GM21528 (cell line): ENCODE measurements around the gene MRM3.
"Not testable (repeated sequence)": the region's sequence is repeated elsewhere in the genome, so short reads cannot be mapped to it uniquely, and the experiment has no call there.

Source experiments
- ATAC-seq: cut with Tn5 transposase; IDR thresholded peaks from one replicate; pipeline ENCODE4 v1.9.1; 2021; ENCODE audit warnings: mild to moderate bottlenecking, moderate library complexity; ENCODE audit not compliant: unreplicated experiment, low FRiP score

MRM3 gene

DNA sequence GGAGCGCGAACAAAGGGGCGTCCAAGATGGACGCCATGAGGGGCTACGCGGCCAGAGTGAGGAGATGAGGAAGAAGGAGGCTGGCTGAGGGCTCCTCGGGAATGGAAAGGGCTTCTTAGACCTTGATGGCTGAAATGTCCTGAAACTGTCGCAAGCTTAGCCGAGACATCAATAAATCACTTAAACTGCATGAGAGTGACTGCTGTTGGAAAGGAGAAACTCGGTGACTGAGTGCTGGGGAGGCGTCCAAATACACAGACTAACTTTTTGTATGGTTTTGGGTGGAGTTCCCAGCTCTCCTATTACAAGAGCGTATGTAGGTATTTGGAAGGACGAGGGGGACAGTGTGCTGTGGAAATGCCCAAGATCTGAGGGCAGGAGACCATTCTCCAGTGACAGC, 28.7 kb upstream of the MRM3 start:
- no peak for ATAC-seq

DNA sequence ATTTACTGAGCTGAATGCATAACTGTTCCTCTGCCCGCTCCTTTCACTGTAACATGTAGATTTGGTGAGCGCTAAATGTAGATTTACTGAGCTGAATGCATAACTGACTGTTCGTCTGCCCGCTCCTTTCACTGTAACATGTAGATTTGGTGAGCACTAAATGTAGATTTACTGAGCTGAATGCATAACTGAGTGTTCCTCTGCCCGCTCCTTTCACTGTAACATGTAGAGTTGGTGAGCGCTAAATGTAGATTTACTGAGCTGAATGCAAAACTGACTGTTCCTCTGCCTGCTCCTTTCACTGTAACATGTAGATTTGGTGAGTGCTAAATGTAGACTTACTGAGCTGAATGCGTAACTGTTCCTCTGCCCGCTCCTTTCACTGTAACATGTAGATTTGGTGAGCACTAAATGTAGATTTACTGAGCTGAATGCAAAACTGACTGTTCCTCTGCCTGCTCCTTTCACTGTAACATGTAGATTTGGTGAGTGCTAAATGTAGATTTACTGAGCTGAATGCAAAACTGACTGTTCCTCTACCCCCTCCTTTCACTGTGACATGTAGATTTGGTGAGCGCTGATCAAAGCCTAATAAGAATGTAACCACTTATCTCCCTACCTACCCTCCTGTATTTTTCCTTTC, 26.7 kb upstream of the MRM3 start:
- not testable (repeated sequence) for ATAC-seq

DNA sequence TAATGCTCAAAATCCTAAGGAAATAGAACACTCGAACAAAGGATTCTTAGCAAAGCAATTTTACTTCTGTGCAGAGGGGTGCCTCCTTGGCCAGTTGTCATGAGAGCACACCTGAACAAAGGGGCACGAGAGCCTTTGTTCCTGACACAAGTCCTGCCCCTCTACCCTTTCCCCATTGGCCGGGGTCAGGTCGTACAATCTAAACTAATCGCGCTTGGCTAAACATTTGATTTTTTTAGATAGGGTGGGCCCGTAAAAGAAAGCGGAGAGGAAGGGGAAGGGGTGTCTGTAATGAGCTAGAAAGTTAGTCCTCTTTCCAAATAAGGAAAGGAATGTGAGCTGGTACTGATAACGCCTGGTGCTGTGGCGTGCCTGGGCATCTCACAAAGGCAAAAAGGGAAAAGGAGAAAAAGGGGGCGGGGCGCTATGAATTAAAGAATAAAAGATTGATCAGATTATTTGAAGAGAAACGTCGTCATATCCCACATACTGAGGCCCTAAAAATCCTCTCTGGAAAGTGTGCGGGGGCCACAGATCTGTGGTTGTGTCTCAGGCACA, 26.1 kb upstream of the MRM3 start:
- ATAC-seq, result not testable (repeated sequence)

DNA sequence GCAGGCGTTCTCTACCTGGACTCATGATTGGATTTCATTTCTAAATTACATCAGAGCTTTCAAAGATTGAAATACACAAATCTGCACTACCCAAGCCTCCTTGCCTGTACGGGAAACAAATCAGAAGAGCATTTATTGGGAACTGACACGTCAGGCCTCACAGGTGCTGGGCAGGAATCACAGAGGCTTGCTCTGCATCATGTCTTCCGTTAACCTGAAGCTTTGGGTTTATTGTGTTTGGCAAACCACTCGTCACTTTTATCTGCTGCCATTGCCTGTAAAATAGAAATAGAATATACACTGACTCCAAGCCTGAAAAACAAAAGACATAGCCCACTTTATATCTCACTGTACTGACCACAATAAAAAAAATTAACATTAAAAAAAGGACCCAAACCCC, 22.2 kb upstream of the MRM3 start:
- ATAC-seq, result no peak

DNA sequence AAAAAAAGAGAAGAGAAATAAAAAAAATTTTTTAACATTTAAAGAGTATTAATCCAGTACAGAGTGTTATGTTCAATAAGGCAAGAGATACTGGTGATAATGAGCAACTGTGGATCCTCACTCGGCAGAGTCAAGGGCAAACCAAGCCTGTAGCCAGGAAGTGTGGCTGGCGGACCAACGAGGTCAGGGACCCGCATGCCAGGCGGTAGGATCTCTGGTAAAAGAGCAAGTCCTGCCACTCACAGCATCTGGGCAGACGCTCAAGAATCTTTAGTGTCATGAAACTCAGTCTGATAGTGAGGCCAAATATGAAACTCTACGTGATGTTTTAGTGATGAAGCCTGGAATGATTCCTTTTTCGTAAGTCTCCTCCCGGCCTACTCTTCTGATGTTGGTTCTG, 21.8 kb upstream of the MRM3 start:
- ATAC-seq, result no peak

DNA sequence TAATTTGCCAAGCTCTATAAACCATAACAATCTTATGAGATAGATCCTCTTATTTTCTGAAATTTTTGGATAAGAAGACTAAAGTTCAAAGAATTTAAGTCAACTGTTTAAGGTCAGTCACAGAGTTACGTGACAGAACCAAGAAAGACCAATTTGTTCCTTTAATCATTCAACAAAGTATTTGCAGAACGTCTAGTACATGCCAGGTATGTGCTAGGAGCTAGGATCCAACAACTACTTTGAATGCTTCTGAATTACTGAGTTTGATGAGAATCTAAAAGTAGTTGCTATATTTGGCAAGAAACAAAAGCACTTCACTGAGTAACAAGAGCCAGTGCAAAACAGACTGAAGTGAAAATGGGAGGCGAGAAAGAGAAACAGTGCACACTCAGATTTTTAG, 15.1 kb upstream of the MRM3 start:
- no peak for ATAC-seq

DNA sequence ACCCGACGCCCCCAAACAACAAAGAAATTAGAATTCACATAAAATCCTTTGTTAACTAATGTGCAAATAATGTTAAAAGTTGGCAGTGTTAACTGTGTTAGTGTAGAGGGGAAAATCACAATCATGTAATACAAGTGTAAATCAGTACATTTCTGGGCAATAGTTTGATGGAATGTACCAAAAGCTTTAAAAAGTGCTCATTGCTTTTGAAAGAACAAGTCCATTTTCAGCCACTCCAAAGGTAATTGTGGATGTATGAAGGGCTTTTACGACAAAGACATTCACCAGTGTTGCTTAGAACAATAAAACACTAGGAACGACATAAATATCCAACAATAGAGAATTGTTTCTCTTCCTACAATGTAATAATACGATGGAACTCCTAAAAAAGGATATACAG, 9.1 kb upstream of the MRM3 start:
- ATAC-seq, result no peak

DNA sequence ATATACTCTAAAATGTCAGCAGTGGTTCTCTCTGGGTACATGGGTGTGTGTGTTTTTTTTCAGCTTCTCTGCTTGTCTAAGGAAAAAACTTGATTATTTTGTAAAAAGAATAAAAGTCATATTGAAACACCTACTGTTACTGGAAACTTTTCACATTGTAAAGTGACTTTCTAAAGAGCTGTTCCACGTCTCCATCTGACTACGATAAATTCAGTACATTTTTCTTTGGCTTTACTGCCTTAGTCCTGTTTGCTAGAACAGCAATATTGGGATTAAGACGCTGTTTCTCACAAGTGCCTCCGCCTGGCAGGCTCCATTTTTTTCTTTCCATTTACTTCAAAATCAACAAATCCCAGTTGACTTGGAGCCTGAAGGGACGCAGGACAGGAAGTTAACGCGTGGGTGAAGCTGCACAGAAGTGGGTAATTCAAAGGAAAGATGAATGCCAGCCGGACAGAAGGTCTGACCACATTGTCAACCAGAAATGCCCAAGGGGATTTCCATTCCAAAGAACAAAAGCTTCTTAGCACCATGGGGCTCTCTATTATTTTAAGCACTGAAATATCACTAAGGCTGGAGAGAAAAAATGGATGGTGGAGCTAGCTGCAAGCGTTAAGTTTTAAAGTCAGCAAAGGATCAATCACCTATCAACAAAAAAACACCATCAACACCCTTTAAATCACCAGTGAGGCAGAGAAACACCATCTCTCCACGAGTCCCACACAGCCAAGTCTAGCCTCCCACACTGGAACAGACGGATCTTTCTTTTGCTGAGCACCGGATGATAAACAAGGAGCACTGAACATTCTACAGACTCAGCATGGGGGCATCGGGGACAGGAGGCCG, 8.5 kb upstream of the MRM3 start:
- no peak for ATAC-seq

DNA sequence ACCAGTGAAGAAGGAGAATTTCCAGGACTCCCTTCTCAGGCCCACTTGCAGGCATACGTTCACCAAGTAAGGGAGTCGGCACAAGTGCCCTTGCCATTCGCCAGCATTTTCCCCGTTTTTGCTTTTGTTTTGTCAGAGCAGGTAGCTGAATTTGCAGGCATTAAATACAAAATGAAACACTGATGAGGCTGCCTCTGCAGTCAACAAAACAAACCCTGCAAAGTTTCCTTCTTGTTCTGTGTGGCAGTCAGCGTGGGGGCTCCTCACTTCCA, 7.9 kb upstream of the MRM3 start:
- ATAC-seq, result no peak

DNA sequence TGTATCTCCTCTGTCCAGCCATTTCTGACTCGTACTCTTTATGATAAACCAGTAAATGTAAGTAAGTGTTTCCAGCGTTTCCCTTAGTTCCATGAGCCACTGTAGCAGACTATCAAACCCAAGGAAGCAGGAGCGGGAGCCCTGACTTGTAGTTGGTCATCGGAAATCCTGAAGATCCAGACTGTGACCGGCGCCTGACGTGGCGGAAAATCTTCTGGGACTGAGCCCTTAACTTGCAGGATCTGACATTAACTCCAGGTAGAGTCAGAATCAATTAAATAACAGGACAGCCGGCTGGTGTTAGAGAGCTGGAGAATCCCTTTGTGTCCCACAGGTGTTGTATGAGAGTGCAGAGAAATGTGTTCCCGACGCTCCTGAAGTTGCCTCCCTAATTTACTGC, 4.1 kb upstream of the MRM3 start:
- ATAC-seq, result no peak

DNA sequence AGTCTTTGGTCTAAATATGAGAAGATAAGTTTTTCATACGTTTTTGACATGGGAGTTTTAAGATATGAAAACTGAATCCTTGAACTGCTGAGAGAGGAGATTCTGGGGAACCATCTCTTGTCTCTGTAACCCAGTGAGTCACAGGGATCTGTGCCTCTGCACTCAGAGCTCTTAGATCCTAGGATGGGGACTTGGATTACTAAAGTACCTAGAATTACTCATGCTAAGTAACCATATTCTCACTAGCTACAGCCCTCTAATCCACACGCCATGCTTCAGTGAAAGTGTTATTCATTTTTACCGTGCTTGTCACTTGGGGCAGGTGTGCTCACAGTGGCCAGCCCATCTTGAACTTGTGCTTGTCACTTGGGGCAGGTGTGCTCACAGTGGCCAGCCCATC, 2.0 kb downstream of the MRM3 start:
- no peak for ATAC-seq

DNA sequence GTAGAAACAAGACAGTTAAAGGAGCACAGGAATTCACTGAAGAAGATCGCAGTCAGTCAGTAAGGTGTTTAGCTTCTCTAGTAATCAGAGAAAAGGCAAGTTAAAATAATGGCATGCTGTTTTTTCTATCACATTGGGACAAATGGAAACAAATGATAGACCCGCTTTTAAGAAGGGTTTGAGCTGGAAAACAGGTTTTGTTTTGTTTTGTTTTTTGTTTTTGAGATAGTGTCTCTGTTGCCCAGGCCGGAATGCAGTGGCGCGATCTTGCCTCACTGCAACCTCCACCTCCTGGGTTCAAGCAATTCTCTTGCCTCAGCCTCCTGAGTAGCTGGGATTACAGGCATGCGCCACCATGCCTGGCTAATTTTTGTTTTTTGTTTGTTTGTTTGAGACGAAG, 3.7 kb downstream of the MRM3 start:
- ATAC-seq, result not testable (repeated sequence)

DNA sequence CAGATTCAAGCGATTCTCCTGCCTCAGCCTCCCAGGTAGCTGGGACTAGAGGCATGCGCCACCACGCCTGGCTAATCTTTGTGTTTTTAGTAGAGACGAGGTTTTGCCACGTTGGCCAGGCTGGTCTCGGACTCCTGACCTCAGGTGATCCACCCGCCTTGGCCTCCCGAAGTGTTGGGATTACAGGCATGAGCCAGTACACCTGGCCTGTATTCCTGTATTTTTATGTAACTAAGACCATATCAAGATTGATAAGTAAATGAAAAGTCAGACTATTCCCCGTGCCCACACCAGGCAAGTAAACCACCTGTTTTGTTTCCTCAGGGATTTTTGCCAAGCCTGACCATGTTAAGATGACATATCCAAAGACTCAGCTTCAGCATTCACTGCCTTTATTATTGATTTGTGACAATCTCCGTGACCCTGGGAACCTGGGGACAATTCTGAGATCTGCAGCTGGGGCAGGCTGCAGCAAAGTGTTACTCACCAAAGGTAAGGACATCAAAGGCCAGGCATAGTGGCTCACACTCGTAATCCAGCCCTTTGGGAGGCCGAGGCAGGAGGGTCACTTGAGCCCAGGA, 5.6 kb downstream of the MRM3 start:
- ATAC-seq, result no peak

DNA sequence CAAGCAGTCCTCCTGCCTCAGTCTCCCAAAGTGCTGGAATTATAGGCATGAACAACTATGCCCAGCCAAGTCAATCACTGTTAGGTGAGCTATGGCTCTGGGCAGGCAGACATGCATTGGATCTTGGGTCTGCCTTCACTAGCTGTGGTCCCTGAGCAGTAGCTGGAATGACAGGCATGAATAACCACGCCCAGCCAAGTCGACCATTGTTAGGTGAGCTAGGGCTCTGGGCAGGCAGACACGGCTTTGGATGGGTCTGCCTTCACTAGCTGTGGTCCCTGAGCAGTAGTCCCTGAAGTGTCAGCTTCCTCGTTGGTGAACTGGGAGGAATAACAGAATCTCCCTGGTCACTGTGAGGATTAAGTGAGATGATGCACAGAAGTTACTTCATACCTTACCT, 6.4 kb downstream of the MRM3 start:
- ATAC-seq, result no peak

DNA sequence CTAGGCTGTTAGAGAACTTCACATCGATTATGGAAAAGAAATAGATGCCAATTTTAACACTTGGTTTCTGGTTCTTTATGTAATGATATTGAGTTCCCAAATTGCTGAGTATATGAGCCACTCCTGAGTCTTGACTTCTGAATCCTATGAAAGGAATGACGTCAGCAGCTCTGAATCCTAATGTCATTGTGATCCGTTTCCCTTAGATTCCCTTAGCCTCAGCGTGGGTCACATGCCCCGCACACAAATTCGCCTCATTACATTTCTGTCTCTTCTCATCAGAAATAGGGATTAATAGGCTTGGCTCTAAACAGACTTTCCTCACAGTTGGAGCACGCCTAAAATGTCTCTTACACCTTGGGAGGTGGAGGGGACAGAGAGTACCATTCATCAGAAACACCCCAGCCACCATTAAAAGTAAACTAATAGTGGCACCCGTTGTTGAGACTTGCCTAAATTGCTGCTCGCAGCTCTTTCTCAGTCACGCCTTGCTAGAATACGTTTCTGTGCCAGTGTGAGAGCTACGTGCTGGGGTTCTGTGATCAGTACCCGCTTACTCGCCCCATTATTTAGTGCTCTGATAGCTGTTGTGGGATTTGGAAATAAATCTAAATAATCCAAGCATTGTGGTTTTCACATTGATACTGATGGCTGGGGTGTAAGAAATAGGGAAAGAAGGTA, 7.1 kb downstream of the MRM3 start:
- no peak for ATAC-seq

DNA sequence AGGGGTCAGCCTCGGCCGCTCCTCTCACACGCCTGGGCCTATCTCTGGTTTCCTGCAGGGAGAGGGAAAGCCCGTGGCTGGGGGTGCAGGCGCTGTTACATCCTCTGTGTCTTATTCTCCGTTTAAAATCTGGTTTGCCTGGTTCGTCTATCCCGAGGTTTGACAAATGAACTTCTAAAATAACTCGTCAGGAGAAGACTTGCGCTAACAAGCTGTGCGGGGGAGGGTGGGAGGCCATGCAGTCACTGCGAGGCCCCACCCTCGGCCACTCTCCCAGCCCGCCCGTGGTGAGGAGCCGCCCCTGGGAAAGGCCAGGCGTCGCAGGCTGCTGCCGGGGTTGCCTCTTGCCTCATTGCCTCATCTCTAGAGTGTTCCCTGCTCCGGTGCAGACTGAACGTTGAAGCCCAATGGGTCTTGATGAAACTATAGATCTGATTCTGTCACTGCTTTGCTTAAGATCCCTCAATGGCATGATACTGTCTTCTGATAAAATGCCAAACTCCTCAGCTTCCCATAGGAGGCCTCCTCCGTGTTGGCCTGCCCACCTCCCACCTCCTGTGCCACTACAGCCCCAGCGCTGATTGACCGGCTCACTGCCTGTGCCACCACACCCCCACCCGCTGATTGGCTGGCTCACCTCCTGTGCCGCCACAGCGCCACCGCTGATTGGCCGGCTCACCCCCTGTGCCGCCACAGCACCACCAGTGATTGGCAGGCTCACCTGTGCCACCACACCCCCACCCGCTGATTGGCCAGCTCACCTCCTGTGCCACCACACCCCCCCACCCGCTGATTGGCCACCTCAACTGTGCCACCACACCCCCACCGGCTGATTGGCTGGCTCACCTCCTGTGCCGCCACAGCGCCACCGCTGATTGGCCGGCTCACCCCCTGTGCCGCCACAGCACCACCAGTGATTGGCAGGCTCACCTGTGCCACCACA, 8.0 kb downstream of the MRM3 start:
- not testable (repeated sequence) for ATAC-seq

DNA sequence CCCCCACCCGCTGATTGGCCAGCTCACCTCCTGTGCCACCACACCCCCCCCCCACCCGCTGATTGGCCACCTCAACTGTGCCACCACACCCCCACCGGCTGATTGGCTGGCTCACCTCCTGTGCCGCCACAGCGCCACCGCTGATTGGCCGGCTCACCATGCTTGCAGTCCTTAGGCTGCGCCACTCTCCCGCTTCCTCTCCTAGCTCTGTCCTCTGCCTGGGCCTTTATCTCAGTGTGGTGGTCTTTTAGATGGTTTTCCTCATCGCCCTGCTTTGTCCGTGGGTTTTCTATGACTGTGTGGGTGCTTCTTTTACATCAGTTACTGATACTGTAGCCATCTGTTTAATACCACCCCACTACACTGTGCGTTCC, 8.7 kb downstream of the MRM3 start:
- ATAC-seq, result not testable (repeated sequence)

DNA sequence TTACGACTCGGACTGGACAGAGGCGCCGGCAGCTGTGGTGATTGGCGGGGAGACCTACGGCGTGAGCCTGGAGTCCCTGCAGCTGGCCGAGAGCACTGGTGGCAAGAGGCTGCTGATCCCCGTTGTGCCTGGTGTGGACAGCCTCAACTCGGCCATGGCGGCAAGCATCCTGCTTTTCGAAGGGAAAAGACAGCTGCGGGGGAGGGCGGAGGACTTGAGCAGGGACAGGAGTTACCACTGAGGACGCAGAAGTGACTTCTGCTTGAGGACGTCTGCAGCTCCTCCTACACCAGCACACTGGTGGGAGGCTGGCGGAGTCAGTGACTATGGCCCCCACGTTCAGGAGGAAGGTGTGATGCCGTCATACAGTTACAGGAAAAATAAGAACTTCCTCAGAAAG, 9.7 kb downstream of the MRM3 start:
- no peak for ATAC-seq

DNA sequence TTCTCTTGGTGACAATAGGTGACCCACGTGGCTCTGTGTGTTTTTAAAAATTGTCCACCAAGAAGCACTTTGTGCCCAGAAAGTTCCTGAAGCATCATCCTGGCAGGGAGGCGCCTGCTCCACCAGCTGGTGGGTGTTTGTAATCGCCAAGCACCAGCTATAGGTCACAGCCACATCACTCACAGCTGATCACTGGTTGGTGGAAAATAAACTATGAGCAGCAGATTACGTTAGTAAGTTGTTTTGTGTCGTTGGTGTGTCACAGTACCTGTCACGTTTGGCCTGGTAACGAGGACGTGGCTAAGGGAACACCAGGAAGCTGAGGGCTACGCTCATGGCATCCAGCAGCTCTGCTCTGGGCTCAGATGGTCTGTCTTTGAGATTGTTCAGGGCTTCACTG, 10.1 kb downstream of the MRM3 start:
- ATAC-seq, result no peak

DNA sequence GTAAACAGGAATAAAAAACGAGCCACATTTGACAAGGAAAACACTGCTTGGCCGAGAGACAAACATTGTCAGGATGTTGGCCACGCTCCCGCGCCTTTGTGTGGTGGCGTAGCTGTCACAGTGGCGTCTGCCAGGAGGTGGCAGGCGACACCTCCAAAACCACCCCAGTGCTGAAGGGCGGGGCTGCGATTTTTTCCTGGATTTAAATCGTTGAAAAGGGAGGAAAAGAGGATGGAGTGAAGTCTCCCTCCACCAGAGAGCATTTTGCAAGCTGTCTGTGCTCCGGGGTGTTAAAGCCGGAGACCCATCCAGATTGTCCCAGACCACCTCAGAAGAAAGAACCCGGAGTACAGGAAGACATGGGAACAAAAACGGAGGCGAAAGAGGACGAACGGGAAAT, 12.7 kb downstream of the MRM3 start:
- no peak for ATAC-seq
